NCI-H446 (cell line): ENCODE results near the gene KLHL40.
A peak's percentile ranks its signal among the peaks of the same experiment; 100 is the strongest.

Experiments
- DNase-seq, 2 experiments: peaks; one replicate each; lab custom pipeline; 2025; lab: John Stamatoyannopoulos, UW

The KLHL40 gene

GRCh38 chr3:42723219-42723618 lies 37.9 kb downstream of the KLHL40 start:
- DNase-seq = no peak

GRCh38 chr3:42725454-42725853 lies 40.1 kb downstream of the KLHL40 start:
- DNase-seq = no peak

GRCh38 chr3:42728056-42728455 lies 42.7 kb downstream of the KLHL40 start:
- DNase-seq = no peak

- no peak for DNase-seq
Observed at GRCh38 chr3:42728668-42729364, 43.5 kb downstream of the KLHL40 start.

GRCh38 chr3:42729404-42730145 lies 44.2 kb downstream of the KLHL40 start:
- DNase-seq = peak in 1 of 2 experiments; percentile 14

- DNase-seq = no peak
Observed at GRCh38 chr3:42730294-42730693, 45.0 kb downstream of the KLHL40 start.

GRCh38 chr3:42730706-42731420 lies 45.5 kb downstream of the KLHL40 start:
- DNase-seq = no peak

GRCh38 chr3:42731476-42732195 lies 46.3 kb downstream of the KLHL40 start:
- DNase-seq = no peak

- DNase-seq = no peak
Observed at GRCh38 chr3:42732196-42732828, 47.0 kb downstream of the KLHL40 start.

- DNase-seq = no peak
Observed at GRCh38 chr3:42732829-42733459, 47.6 kb downstream of the KLHL40 start.

GRCh38 chr3:42733501-42734262 lies 48.3 kb downstream of the KLHL40 start:
- no peak for DNase-seq

- no peak for DNase-seq
Observed at GRCh38 chr3:42734263-42734860, 49.0 kb downstream of the KLHL40 start.

GRCh38 chr3:42735019-42735418 lies 49.7 kb downstream of the KLHL40 start:
- DNase-seq = no peak

GRCh38 chr3:42735615-42736014 lies 50.3 kb downstream of the KLHL40 start:
- DNase-seq = no peak

- no peak for DNase-seq
Observed at GRCh38 chr3:42736081-42736480, 50.7 kb downstream of the KLHL40 start.

- DNase-seq = no peak
Observed at GRCh38 chr3:42736531-42736930, 51.2 kb downstream of the KLHL40 start.

GRCh38 chr3:42739401-42740158 lies 54.2 kb downstream of the KLHL40 start:
- DNase-seq = no peak

- no peak for DNase-seq
Observed at GRCh38 chr3:42741796-42742195, 56.5 kb downstream of the KLHL40 start.
